NT2/D1 (cell line): ENCODE data around the gene RPS3A.
A peak's percentile ranks its signal among the peaks of the same experiment; 100 is the strongest.

Experiments used
- DNase-seq: peaks from one replicate; pipeline ENCODE4 v3.0.0-alpha.2; 2011; ENCODE audit warnings: low read depth, low spot score
- H3K27me3 ChIP-seq: 2 replicates; pipeline ENCODE4 v1.6.0; 2011; ENCODE audit warnings: mild to moderate bottlenecking; ENCODE audit not compliant: insufficient read length, insufficient read depth
- H3K36me3 ChIP-seq: 2 replicates; pipeline ENCODE4 v1.6.1; 2011; ENCODE audit warnings: mild to moderate bottlenecking, low read length, mixed read lengths; ENCODE audit not compliant: insufficient read depth, insufficient read length
- H3K4me1 ChIP-seq: 2 replicates; pipeline ENCODE4 v1.5.1; 2011; ENCODE audit not compliant: insufficient read depth, insufficient read length
- H3K4me3 ChIP-seq: 2 replicates; pipeline ENCODE4 v1.5.1; 2011; ENCODE audit warnings: low read depth; ENCODE audit not compliant: insufficient read length
- H3K9ac ChIP-seq: 2 replicates; pipeline ENCODE4 v1.6.0; 2011; ENCODE audit warnings: low read depth; ENCODE audit not compliant: insufficient read length
- H3K9me3 ChIP-seq: 2 replicates; pipeline ENCODE4 v1.5.1; 2011; ENCODE audit warnings: mild to moderate bottlenecking, low read length; ENCODE audit not compliant: insufficient read depth
- SUZ12 ChIP-seq: IDR thresholded peaks from 2 replicates; pipeline ENCODE4 v1.6.1; 2011; ENCODE audit not compliant: insufficient read length, insufficient read depth; ENCODE audit errors: extremely low read depth
- YY1 ChIP-seq: IDR thresholded peaks from 2 replicates; pipeline ENCODE4 v1.6.1; 2011; ENCODE audit not compliant: insufficient read length, insufficient read depth
- ZNF274 ChIP-seq: IDR thresholded peaks from 2 replicates; pipeline ENCODE4 v1.6.1; 2011; ENCODE audit warnings: mild to moderate bottlenecking, low read depth, low read length

The RPS3A gene

GRCh38 chr4:151087467-151087866 lies 12.0 kb upstream of the RPS3A start:
- Histone ChIP-seq H3K4me1 (no peaks in the 10 kb centered on the region), H3K27me3 (no peaks in the 10 kb centered on the region), H3K9ac (no peak overlapping the region), H3K9me3 (no peaks in the 10 kb centered on the region), H3K36me3 (no peaks in the 10 kb centered on the region), H3K4me3 (no peak overlapping the region)
- TF ChIP-seq ZNF274 (no peak), YY1 (no peak), SUZ12 (no peak)
- no peak for DNase-seq

DNA sequence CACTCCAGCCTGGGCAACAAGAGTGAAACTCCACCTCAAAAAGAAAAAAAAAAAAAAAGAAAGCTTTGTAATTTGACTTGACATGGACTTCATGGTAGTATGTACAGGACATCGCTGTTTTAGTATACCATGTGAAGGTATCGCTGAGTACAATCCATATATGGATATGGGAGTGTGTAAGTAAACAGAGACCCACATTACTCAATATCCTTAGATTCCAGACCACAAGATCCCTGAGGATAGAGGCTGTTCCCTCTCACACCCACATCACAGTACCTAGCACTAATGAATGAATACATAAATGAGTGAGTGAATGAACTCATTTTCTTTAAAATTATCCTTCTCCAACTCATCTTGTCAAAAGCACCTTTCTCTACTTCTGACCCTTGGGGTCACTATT lies 8.4 kb upstream of the RPS3A start:
- no peak for DNase-seq
- Histone ChIP-seq H3K27me3 (no peaks in the 10 kb centered on the region), H3K9me3 (no peaks in the 10 kb centered on the region), H3K4me3 (no peak overlapping the region), H3K9ac (no peak overlapping the region), H3K4me1 (no peaks in the 10 kb centered on the region), H3K36me3 (no peaks in the 10 kb centered on the region)
- TF ChIP-seq YY1, result no peak
- TF ChIP-seq SUZ12, result no peak
- no peak for TF ChIP-seq ZNF274

DNA sequence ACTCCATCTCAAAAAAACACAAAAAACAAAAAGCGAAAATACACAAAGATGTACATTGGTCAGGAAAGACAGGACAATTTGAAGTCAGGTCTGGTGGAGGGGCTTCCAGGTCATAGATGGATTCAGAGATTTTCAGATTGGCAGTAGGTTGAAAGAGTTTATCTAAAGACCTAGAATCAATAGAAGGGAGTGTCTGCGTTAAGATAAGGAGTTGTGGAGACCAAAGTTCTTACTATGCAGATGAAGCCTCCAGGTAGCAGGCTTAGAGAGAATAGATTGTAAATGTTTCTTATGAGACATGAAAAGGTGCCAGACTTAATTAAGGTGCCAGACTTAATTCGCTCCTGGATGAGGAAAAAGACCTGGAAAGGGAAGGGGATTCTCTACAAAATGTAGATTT lies 6.9 kb upstream of the RPS3A start:
- Histone ChIP-seq H3K27me3 (no peaks in the 10 kb centered on the region), H3K9ac (no peak overlapping the region), H3K36me3 (no peaks in the 10 kb centered on the region), H3K4me1 (no peaks in the 10 kb centered on the region), H3K9me3 (no peaks in the 10 kb centered on the region), H3K4me3 (no peak overlapping the region)
- DNase-seq, result no peak
- TF ChIP-seq YY1 (no peak), ZNF274 (no peak), SUZ12 (no peak)

GRCh38 chr4:151093203-151093602 lies 6.2 kb upstream of the RPS3A start:
- no peak for DNase-seq
- Histone ChIP-seq H3K36me3 (no peaks in the 10 kb centered on the region), H3K27me3 (no peaks in the 10 kb centered on the region), H3K4me3 (no peak overlapping the region), H3K9ac (no peak overlapping the region), H3K9me3 (no peaks in the 10 kb centered on the region), H3K4me1 (no peaks in the 10 kb centered on the region)
- no peak for TF ChIP-seq SUZ12
- no peak for TF ChIP-seq YY1
- TF ChIP-seq ZNF274, result no peak

- TF ChIP-seq YY1 (no peak), SUZ12 (no peak), ZNF274 (no peak)
- H3K4me1 ChIP-seq, result no peaks in the 10 kb centered on the region
- no peaks in the 10 kb centered on the region for H3K36me3 ChIP-seq
- H3K27me3 ChIP-seq, result no peaks in the 10 kb centered on the region
- DNase-seq, result no peak
- H3K4me3 ChIP-seq, result no peak overlapping the region
- no peak overlapping the region for H3K9ac ChIP-seq
- H3K9me3 ChIP-seq, result no peaks in the 10 kb centered on the region
Observed at GRCh38 chr4:151094290-151094751, 5.1 kb upstream of the RPS3A start.

DNA sequence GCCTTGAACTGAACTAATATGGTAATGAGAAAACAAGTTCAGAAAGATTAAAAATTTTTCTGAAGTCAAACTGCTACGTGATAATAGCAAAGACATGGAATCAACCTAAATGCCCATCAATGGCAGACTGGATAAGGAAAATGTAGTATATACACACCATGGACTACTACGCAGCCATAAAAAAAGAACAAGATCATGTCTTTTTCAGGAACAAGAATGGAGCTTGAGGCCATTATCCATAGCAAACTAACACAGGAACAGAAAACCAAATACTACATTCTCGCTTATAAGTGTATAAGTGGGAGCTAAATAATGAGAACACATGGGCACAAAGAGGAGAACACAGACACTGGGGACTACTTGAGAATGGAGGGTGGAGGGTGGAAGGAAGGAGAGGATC lies 4.3 kb upstream of the RPS3A start:
- Histone ChIP-seq H3K27me3 (no peaks in the 10 kb centered on the region), H3K9me3 (no peaks in the 10 kb centered on the region), H3K4me3 (no peak overlapping the region), H3K4me1 (no peaks in the 10 kb centered on the region), H3K36me3 (peaks cover 5% of the 10 kb centered on the region), H3K9ac (no peak overlapping the region)
- no peak for DNase-seq
- TF ChIP-seq SUZ12 (no peak), YY1 (no peak), ZNF274 (no peak)

GRCh38 chr4:151097759-151098158 lies 1.7 kb upstream of the RPS3A start:
- H3K36me3 ChIP-seq, result peaks cover 31% of the 10 kb centered on the region
- H3K9ac ChIP-seq, result peak overlapping the region; percentile 3
- H3K9me3 ChIP-seq, result no peaks in the 10 kb centered on the region
- no peaks in the 10 kb centered on the region for H3K27me3 ChIP-seq
- H3K4me3 ChIP-seq, result no peak overlapping the region
- no peak for TF ChIP-seq SUZ12
- TF ChIP-seq ZNF274, result no peak
- no peak for TF ChIP-seq YY1
- H3K4me1 ChIP-seq, result no peaks in the 10 kb centered on the region
- DNase-seq, result no peak

- Histone ChIP-seq H3K36me3 (peaks cover 42% of the 10 kb centered on the region), H3K9ac (peak overlapping the region; percentile 34), H3K9me3 (no peaks in the 10 kb centered on the region), H3K4me3 (peak overlapping the region; percentile 21), H3K27me3 (no peaks in the 10 kb centered on the region), H3K4me1 (no peaks in the 10 kb centered on the region)
- no peak for DNase-seq
- TF ChIP-seq SUZ12, result no peak
- TF ChIP-seq YY1, result no peak
- no peak for TF ChIP-seq ZNF274
Observed at GRCh38 chr4:151098979-151099228, 524 bp upstream of the RPS3A start.
